ENCODE results near the gene KLRC1. TPM values are rescaled to one million over a fixed set of nuclear protein-coding genes. Genes with fewer than 3 reads are reported as not detected.

Gene KLRC1
- total and polyA plus RNA-seq, 5 donors: 0.23 to 0.40 TPM; not detected in 3

Other genes starting within 250 kb of the KLRC1 start
- gene GABARAPL1, start 240.5 kb downstream of the KLRC1 start, total RNA-seq: 100 to 1,000 TPM; 212 to 302 (median 279) TPM
- 208 TPM for gene GABARAPL1, start 240.5 kb downstream of the KLRC1 start, polyA plus RNA-seq
- gene KLRD1, start 145.5 kb downstream of the KLRC1 start, total RNA-seq: 1 to 10 TPM; 1.8 to 3.3 (median 2.9) TPM
- gene KLRD1, start 145.5 kb downstream of the KLRC1 start, polyA plus RNA-seq: 0.75 TPM
- gene KLRK1, start 63.3 kb downstream of the KLRC1 start, total RNA-seq: under 1 TPM; 0.39 to 0.97 (median 0.75) TPM
- gene KLRK1, start 63.3 kb downstream of the KLRC1 start, polyA plus RNA-seq: 0.59 TPM
- gene KLRC4, start 43.6 kb downstream of the KLRC1 start, total RNA-seq: not detected
- gene KLRC4, start 43.6 kb downstream of the KLRC1 start, polyA plus RNA-seq: not detected
- not detected for gene KLRC3, start 32.8 kb downstream of the KLRC1 start, total RNA-seq
- gene KLRC3, start 32.8 kb downstream of the KLRC1 start, polyA plus RNA-seq: not detected
- not detected for gene KLRC2, start 17.4 kb downstream of the KLRC1 start, total RNA-seq
- gene KLRC2, start 17.4 kb downstream of the KLRC1 start, polyA plus RNA-seq: 0.07 TPM
- gene EIF2S3B, start 52.5 kb upstream of the KLRC1 start, total RNA-seq: 1 to 10 TPM in 1 of 4 donors, under 1 TPM in 3; 0.29 to 1.3 (median 0.40) TPM
- 0.70 TPM for gene EIF2S3B, start 52.5 kb upstream of the KLRC1 start, polyA plus RNA-seq
- gene MAGOHB, start 160.2 kb upstream of the KLRC1 start, total RNA-seq: 10 to 100 TPM; 12.8 to 17.4 (median 14.0) TPM
- 16.4 TPM for gene MAGOHB, start 160.2 kb upstream of the KLRC1 start, polyA plus RNA-seq
- under 1 TPM in 1 of 4 donors, not detected in 3; 0.09 TPM for gene STYK1, start 220.7 kb upstream of the KLRC1 start, total RNA-seq
- gene STYK1, start 220.7 kb upstream of the KLRC1 start, polyA plus RNA-seq: 0.02 TPM